Umbilical cord (tissue), 2 donors: ENCODE results near the gene LIAS. TPM values are rescaled to one million over a fixed set of nuclear protein-coding genes. Genes with fewer than 3 reads are reported as not detected.
"Not testable (repeated sequence)": the region's sequence is repeated elsewhere in the genome, so short reads cannot be mapped to it uniquely, and the experiment has no call there.

Experiments used
- DNase-seq: peaks from one replicate; pipeline ENCODE4 v3.0.0-alpha.2; 2015; ENCODE audit warnings: low spot score
- total RNA-seq: library from RNA; depleted of rRNA; stranded (reverse); fragments of >200 nt; gene quantifications from one replicate; pipeline ENCODE4 v1.2.3, GENCODE V29; 2014; ENCODE audit warnings: low replicate concordance; ENCODE audit not compliant: insufficient read depth

Gene LIAS
- 20.5 TPM for total RNA-seq

GRCh38 chr4:39458505-39459300 lies at the start of gene LIAS, which contains the start of gene RPL9:
Gene LIAS, plus strand, starts transcription at chr4:39459056. Its CDS starts 62 bp downstream, at chr4:39459118.
Gene RPL9, minus strand, starts transcription at chr4:39458922. Its CDS starts 483 bp downstream, at chr4:39458439.
- DNase-seq = peak; percentile 98

GRCh38 chr4:39410415-39410814 lies 48.4 kb upstream of the LIAS start:
- DNase-seq = no peak

GRCh38 chr4:39411561-39411960 lies 47.3 kb upstream of the LIAS start:
- not testable (repeated sequence) for DNase-seq

- peak; percentile 7 for DNase-seq
These were observed 43.1 kb upstream of the LIAS start for GRCh38 chr4:39415678-39416283.

GRCh38 chr4:39422247-39422646 lies 36.6 kb upstream of the LIAS start:
- DNase-seq = no peak

GRCh38 chr4:39425297-39425696 lies 33.6 kb upstream of the LIAS start:
- not testable (repeated sequence) for DNase-seq

- no peak for DNase-seq
These were observed 32.1 kb upstream of the LIAS start for GRCh38 chr4:39426728-39427127.

- no peak for DNase-seq
These were observed 31.2 kb upstream of the LIAS start for GRCh38 chr4:39427520-39428114.

- DNase-seq = no peak
These were observed 29.2 kb upstream of the LIAS start for GRCh38 chr4:39429476-39430334.

- DNase-seq = no peak
These were observed 24.9 kb upstream of the LIAS start for GRCh38 chr4:39433878-39434492.

- DNase-seq = no peak
These were observed 22.9 kb upstream of the LIAS start for GRCh38 chr4:39435659-39436563.

- DNase-seq = no peak
These were observed 17.3 kb upstream of the LIAS start for GRCh38 chr4:39441593-39441992.

- DNase-seq = no peak
These were observed 15.9 kb upstream of the LIAS start for GRCh38 chr4:39442998-39443397.

- no peak for DNase-seq
These were observed 12.4 kb upstream of the LIAS start for GRCh38 chr4:39446483-39446841.

- DNase-seq = peak; percentile 43
These were observed 11.8 kb upstream of the LIAS start for GRCh38 chr4:39446842-39447573.

GRCh38 chr4:39450618-39451017 lies 8.2 kb upstream of the LIAS start:
- no peak for DNase-seq

GRCh38 chr4:39451423-39452023 lies 7.3 kb upstream of the LIAS start:
- no peak for DNase-seq

- DNase-seq = no peak
These were observed 6.5 kb upstream of the LIAS start for GRCh38 chr4:39452153-39452859.
